HG03469 (cell line): ENCODE results near the gene ZNF214.
"Not testable (repeated sequence)": the region's sequence is repeated elsewhere in the genome, so short reads cannot be mapped to it uniquely, and the experiment has no call there.

Experiments used
- ATAC-seq: cut with Tn5 transposase; IDR thresholded peaks from one replicate; pipeline ENCODE4 v1.9.1; 2021; ENCODE audit warnings: mild to moderate bottlenecking, moderate library complexity, moderate number of reproducible peaks; ENCODE audit not compliant: unreplicated experiment

Gene ZNF214

GRCh38 chr11:6991227-6991626 lies 28.9 kb downstream of the ZNF214 start:
- no peak for ATAC-seq

- no peak for ATAC-seq
Measured at GRCh38 chr11:6988506-6988905, 31.6 kb downstream of the ZNF214 start.

- no peak for ATAC-seq
Measured at GRCh38 chr11:6986487-6986886, 33.7 kb downstream of the ZNF214 start.

GRCh38 chr11:6979365-6979764 lies 40.8 kb downstream of the ZNF214 start:
- no peak for ATAC-seq

- ATAC-seq, result not testable (repeated sequence)
Measured at GRCh38 chr11:6969854-6970253, 50.3 kb downstream of the ZNF214 start.

- ATAC-seq, result no peak
Measured at GRCh38 chr11:6968816-6969215, 51.3 kb downstream of the ZNF214 start.

- no peak for ATAC-seq
Measured at GRCh38 chr11:6962673-6963072, 57.5 kb downstream of the ZNF214 start.

GRCh38 chr11:6962141-6962540 lies 58.0 kb downstream of the ZNF214 start:
- no peak for ATAC-seq

- not testable (repeated sequence) for ATAC-seq
Measured at GRCh38 chr11:6954248-6954647, 65.9 kb downstream of the ZNF214 start.
